ENCODE results near the gene DNAL1.
A peak's percentile ranks its signal among the peaks of the same experiment; 100 is the strongest.
"Not testable (repeated sequence)": the region's sequence is repeated elsewhere in the genome, so short reads cannot be mapped to it uniquely, and the experiment has no call there.

Gene DNAL1, protein sequence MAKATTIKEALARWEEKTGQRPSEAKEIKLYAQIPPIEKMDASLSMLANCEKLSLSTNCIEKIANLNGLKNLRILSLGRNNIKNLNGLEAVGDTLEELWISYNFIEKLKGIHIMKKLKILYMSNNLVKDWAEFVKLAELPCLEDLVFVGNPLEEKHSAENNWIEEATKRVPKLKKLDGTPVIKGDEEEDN

GRCh38 chr14:73644531-73645247, at the start of gene DNAL1:
Gene DNAL1, plus strand, starts transcription at chr14:73644986. Its CDS starts 54 bp downstream, at chr14:73645040.
- DNase-seq = peak; percentile 97

DNA sequence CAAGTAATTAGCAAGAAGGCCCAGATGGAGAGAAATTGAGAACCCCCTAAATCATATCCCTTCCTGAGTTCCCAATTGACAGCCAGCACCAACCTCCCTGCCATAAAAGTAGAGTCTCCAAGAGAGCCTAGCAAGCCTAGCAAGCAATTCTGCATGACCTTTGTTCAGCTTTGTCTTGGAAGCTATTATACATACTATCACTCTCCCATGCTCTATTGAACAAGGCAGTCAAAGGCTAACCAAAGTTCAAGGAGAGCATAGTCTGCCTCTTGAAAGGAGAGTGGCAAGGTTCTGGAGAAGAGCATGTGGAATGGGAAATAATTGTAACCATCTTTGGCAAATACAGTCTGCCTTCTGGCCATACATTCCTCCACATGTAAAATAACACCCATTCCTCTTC, 45.3 kb upstream of the DNAL1 start:
- DNase-seq = no peak

DNA sequence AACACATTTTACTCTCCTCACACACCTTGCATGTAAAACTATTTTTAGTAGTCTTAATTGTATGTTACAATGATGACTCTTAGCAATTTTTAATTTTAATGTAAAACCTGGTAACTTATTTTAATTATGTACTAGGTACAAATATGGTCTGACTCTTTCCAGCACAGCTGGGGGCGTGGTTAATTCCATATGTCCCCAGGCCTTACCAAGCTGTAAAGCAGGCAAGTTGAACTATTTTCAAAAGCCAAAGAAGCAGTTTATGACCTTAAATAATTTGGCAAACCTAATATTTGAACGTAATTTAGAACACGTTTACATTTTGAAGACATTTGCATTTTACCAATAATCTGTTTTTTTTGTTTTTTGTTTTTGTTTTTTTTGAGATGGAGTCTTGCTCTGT, 41.8 kb upstream of the DNAL1 start:
- DNase-seq = peak; percentile 31

DNA sequence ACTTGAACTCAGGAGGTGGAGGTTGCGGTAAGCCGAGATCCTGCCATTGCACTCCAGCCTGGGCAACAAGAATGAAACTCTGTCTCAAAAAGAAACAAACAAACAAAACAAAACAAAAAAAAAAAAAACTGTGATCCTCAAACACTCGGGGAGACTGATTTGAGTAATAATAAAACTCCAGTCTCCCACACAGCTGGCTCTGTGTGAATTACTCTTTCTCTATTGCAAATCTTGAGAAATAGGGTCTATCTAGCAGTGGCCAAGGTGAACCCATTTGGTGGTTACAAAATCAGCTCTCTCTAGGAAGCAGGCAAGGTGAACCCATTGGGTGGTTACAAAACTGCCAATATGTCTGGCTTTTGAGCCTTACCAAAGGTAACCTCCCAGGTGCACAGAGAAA, 38.5 kb upstream of the DNAL1 start:
- no peak for DNase-seq

DNA sequence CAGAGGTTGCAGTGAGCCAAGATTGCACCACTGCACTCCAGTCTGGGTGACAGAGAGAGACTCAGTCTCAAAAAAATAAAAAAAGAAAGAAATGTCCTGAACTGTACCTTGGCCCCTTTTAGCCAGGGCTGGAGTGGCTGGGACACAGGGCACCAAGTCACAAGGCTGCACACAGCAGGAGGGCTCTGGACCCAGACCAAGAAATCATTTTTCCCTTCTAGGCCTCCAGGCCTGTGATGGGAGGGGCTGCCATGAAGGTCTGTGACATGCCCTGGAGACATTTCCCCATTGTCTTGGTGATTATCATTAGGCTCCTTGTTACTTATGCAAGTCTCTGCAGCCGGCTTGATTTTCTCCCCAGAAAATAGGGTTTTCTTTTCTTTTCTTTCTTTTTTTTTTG, 37.5 kb upstream of the DNAL1 start:
- no peak for DNase-seq

DNA sequence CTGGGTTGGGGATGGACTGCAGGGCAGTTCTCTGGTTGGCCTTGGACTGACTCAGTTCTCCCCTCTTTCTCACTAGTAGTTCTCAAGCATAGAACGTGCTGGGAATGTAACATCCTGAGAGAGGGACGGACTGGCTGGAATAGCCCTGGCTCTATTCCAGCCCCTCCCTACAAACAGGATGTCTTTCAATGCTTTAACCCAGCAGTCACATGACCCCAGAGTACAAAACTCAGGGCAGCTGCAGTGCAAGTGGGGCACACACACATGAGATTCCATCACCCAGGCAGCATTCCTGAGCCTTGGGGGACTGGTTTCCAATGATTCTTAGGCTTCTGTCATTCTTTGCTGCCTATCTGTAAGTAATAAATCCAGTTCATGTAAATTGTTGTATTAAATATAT, 34.1 kb upstream of the DNAL1 start:
- peak; percentile 29 for DNase-seq

DNA sequence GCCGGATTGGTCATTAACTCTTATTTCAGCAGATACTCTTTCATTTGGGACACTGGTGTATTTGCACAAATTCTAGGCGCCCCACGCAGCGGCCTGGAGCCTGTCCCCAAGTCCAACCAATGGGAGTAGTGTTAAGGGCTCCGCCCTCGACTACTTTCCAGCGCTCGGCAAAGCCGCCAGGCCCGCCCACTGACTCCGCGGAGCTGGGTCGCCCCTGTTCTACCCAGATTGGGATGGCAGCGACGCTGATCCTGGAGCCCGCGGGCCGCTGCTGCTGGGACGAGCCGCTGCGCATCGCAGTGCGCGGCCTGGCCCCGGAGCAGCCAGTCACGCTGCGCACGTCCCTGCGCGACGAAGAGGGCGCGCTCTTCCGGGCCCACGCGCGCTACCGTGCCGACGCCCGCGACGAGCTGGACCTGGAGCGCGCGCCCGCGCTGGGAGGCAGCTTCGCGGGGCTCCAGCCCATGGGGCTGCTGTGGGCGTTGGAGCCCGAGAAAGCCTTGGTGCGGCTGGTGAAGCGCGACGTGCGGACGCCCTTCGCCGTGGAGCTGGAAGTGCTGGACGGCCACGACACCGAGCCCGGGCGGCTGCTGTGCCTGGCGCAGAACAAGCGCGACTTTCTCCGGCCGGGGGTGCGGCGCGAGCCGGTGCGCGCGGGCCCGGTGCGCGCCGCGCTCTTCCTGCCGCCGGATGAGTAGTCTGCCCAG, 32.3 kb upstream of the DNAL1 start, which contains the start of gene ACOT6:
TSS of gene ACOT6 (plus strand) at position 179 of the 707 bp plus-strand sequence. CDS start at position 234, 55 bp downstream.
- peak; percentile 81 for DNase-seq

- DNase-seq = no peak
Measured at GRCh38 chr14:73613046-73613383, 31.8 kb upstream of the DNAL1 start.

- no peak for DNase-seq
Measured at GRCh38 chr14:73613419-73613963, 31.3 kb upstream of the DNAL1 start.

GRCh38 chr14:73616831-73617230, 28.0 kb upstream of the DNAL1 start:
- DNase-seq = peak; percentile 8

DNA sequence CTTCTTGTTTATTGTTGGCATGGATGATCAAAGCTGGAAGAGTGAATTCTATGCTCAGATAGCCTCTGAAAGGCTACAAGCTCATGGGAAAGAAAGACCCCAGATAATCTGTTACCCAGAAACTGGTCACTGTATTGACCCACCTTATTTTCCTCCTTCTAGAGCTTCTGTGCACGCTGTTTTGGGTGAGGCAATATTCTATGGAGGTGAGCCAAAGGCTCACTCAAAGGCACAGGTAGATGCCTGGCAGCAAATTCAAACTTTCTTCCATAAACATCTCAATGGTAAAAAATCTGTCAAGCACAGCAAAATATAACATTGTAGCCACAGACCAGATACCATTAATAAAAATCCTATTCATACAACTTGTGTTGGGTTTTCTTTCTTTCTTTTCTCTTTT, 25.3 kb upstream of the DNAL1 start:
- no peak for DNase-seq

DNA sequence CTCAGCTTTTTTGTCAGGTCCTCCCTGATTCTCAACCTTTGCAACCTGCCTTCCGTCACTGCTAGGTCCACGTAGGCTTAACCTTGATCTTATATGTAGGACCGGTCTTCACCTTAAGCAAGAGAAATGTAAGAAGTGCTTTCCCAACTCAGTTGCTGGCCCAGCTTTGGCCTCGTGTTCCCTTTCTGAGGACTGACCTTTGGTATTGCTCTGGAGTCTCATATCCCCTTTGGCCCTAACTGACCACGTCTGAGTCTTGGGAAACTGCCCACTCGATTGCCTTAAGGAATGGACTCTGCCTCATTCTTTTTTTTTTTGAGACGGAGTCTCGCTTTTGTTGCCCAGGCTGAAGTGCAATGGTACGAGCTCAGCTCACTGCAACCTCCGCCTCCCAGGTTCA, 24.5 kb upstream of the DNAL1 start:
- no peak for DNase-seq

DNA sequence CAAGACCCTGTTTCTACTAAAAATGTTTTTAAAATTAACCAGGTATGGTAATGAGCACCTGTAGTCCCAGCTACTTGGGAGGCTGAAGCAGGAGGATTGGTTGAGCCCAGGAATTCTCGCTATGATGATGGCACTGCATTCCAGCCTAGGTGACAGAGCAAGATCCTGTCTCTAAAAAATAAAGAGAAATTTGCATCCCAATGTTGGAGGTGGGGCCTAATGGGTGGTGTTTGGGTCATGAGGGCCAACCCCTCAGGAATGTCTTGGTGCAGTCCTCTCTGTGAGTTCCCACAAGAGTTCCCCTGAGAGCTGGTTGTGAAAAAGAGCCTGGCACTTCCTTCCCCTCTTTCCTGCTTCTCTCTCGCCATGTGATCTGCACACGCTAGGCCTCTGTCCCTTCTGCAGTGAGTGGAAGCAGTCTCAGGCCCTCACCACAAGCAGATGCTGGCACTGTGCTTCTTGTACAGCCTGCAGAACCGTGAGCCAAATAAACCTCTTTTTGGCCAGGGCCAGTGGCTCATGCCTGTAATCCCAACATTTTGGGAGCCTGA, 21.2 kb upstream of the DNAL1 start:
- no peak for DNase-seq

GRCh38 chr14:73625706-73626105, 19.1 kb upstream of the DNAL1 start:
- DNase-seq = no peak

GRCh38 chr14:73627151-73627558, 17.6 kb upstream of the DNAL1 start:
- no peak for DNase-seq

- no peak for DNase-seq
Measured at GRCh38 chr14:73630009-73630780, 14.6 kb upstream of the DNAL1 start.

GRCh38 chr14:73633116-73634010, 11.4 kb upstream of the DNAL1 start:
- peak; percentile 80 for DNase-seq

DNA sequence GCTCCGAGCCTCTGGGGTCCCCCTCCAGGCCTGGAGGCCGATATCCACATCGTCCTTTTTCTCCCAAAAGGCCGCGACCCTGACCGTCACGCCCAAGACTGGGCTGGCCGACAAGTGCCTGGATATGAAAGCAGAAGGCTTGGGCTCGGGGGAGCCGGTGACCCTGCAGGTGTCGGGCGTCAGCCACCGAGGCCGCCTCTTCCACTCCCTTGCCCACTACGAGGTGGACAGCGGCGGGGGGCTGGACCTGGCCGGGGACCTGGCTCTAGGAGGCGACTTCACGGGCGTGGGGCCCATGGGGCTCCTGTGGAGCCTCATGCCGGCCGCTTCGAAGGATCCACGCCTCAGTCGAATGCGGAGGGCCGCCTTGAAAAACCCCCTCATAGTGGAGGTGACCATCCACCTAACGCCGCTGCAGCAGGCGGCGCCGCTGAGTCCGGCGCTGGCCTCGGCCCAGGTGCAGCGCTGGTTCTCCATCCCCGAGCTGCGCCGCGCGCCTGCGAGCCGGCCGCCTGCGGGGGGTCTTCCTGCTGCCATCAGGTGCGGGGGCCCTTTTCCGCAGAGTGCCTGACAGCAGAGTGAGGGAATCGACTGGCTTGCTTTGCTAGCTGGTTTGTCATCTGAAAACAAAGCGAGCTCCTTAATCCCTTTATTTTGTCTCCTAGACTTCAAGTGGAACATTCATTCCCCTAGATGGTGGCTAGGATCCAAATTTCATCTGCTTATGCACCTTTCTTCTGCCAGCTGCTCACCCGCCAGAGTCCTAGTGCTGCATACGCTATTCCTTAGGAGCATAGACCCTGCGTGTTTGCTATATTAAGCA, 10.6 kb upstream of the DNAL1 start:
- peak; percentile 93 for DNase-seq

DNA sequence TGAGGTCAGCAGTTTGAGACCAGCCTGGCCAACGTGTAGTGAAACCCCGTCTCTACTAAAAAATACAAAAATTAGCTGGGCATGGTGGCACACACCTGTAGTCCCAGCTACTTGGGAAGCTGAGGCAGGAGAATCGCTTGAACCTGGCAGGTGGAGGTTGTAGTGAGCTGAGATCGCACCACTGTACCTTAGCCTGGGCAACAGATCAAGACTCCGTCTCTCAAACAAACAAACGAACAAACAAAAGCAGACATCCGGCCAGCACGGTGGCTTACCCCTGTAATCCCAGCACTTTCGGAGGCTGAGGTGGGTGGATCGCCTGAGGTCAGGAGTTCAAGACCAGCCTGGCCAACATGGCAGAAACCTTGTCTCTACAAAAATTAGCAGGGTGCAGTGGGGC, 8.4 kb upstream of the DNAL1 start:
- not testable (repeated sequence) for DNase-seq

- no peak for DNase-seq
Measured at GRCh38 chr14:73637830-73638229, 7.0 kb upstream of the DNAL1 start.
